Measurements from ENCODE around the gene RHO.
"Not testable (repeated sequence)": the region's sequence is repeated elsewhere in the genome, so short reads cannot be mapped to it uniquely, and the experiment has no call there.

The RHO gene

DNA sequence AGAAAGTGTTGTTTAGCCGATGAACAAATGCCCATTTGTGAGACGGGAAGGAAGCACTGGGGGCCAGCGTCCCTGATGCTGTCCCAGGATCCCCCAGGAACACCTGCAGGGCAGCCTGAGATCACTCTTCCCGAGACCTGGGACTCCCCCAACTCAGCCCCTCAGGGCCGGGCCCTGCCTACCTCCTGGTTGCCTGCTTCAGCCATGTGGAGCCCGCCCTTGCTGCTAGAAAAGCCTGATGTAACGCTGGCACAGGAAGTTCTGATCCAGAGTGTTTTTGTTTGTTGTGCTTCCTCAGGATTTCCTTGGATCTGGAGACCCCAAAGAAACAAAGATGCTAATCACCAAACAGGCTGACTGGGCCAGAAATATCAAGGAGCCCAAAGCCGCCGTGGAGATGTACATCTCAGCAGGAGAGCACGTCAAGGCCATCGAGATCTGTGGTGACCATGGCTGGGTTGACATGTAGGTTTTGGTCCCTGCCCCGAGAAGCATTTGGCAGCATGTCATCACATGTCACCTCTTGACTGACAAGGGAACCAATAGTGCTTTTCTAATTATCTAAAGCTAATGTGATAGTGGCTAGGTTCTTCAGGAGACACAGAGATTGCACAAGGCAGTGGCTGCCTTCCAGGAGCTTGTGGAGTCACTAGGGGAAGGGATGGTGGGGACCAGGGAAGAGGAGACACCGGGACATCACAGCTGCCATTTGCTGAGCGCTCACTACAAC is 28.7 kb upstream of the RHO start:
- DNase-seq (ENCODE audit: low read depth, low spot score); H3K27ac ChIP-seq: not testable (repeated sequence)

DNA sequence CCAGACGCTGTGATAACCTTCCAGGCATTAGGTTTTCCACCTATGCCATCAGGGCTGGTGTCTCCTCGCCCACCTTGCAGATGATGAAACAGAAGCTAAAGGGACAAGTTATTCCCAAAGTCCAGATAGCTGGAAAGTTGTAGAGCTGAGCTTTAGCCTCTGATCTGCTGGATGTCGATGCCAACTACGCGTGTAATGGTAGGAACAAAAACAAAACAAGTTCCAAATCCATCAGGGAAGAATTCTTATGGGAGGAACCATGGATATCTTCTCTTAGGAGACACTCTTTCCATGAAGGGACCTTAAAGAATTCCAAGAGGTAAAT is 28.1 kb upstream of the RHO start:
- no peak overlapping the region for H3K9ac ChIP-seq (ENCODE audit: insufficient read length)
- TF ChIP-seq EZH2 (IDR thresholded peaks at IDR 0.05), result no peak
- no peak for TF ChIP-seq POLR2AphosphoS5 (IDR thresholded peaks at IDR 0.05; ENCODE audit: borderline replicate concordance, low read depth, low read length)
- no peak for TF ChIP-seq FOXP2 (optimal IDR thresholded peaks at IDR 0.05; ENCODE audit: control extremely low read depth, extremely low read length, insufficient read depth)
- H3K4me3 ChIP-seq, result no peak overlapping the region
- H3K27ac ChIP-seq, result no peak overlapping the region
- H3K9me3 ChIP-seq (ENCODE audit: low read depth, low read length), result no peaks in the 10 kb centered on the region
- H3K36me3 ChIP-seq (ENCODE audit: insufficient read depth, low read length), result peaks cover 9% of the 10 kb centered on the region
- DNase-seq (ENCODE audit: low read depth, low spot score), result no peak

More for the DNA sequence above, 28.7 kb upstream of the RHO start:
- not testable (repeated sequence) for H3K4me3 ChIP-seq; H3K9me3 ChIP-seq (ENCODE audit: low read depth, low read length); H3K9ac ChIP-seq (ENCODE audit: insufficient read length); H3K36me3 ChIP-seq (ENCODE audit: insufficient read depth, low read length)

DNA sequence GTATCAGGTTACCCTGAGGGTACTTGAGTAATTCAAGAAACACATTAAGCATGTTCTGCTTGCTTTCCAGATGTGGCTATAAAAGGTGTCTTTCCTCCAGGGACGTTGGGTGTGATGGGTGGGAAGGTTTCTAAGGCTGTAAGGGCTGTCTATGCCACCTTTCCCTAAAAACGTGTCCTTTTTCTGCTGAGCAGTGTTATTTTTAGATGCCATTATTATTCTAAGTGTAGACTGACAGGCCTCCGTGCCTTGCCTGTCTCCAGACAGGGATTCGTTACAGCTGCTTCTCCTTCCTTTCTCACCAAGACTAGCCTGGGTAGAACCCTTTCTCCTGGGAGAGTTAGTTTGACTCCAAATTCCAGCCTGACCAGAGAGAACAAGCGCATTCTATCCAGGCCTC is 26.8 kb upstream of the RHO start:
- Histone ChIP-seq H3K9me3 (ENCODE audit: low read depth, low read length) (no peaks in the 10 kb centered on the region), H3K36me3 (ENCODE audit: insufficient read depth, low read length) (peaks cover 5% of the 10 kb centered on the region), H3K4me3 (no peak overlapping the region), H3K9ac (ENCODE audit: insufficient read length) (no peak overlapping the region), H3K27ac (no peak overlapping the region)
- TF ChIP-seq POLR2AphosphoS5 (IDR thresholded peaks at IDR 0.05; ENCODE audit: borderline replicate concordance, low read depth, low read length) (no peak), FOXP2 (optimal IDR thresholded peaks at IDR 0.05; ENCODE audit: control extremely low read depth, extremely low read length, insufficient read depth) (no peak), EZH2 (IDR thresholded peaks at IDR 0.05) (no peak)
- DNase-seq (ENCODE audit: low read depth, low spot score), result no peak

DNA sequence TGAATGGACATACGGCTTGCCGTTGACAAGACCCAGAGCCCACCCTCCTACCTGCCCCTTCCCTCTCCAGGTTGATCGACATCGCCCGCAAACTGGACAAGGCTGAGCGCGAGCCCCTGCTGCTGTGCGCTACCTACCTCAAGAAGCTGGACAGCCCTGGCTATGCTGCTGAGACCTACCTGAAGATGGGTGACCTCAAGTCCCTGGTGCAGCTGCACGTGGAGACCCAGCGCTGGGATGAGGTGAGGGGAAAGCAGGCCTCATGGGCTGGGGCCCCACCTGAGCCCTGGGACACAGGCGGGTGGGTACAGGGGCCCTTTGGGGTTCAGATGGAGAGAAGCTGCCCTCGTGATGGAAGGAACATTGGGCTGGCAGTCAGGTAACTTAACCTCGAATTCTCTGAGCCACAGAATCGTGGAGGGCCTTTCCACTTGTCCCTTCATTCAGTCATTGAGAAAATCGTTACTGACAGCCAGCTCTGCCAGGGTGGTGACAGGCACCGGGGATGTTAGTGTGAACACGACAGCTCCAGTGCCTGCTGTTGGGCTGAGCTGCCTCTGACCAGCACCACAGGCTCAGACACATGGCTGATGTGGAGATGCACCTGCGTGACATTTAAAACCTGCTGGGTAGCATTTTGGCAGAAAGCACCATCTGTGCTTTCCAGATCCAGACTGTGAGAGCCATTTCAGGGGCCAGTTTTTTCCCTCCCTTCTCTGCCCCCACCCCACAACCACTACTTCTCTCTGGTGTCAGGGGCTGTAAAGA is 25.6 kb upstream of the RHO start:
- Histone ChIP-seq H3K9me3 (ENCODE audit: low read depth, low read length) (no peaks in the 10 kb centered on the region), H3K9ac (ENCODE audit: insufficient read length) (no peak overlapping the region), H3K27ac (no peak overlapping the region), H3K36me3 (ENCODE audit: insufficient read depth, low read length) (peaks cover 5% of the 10 kb centered on the region), H3K4me3 (no peak overlapping the region)
- no peak for TF ChIP-seq EZH2 (IDR thresholded peaks at IDR 0.05)
- no peak for DNase-seq (ENCODE audit: low read depth, low spot score)

DNA sequence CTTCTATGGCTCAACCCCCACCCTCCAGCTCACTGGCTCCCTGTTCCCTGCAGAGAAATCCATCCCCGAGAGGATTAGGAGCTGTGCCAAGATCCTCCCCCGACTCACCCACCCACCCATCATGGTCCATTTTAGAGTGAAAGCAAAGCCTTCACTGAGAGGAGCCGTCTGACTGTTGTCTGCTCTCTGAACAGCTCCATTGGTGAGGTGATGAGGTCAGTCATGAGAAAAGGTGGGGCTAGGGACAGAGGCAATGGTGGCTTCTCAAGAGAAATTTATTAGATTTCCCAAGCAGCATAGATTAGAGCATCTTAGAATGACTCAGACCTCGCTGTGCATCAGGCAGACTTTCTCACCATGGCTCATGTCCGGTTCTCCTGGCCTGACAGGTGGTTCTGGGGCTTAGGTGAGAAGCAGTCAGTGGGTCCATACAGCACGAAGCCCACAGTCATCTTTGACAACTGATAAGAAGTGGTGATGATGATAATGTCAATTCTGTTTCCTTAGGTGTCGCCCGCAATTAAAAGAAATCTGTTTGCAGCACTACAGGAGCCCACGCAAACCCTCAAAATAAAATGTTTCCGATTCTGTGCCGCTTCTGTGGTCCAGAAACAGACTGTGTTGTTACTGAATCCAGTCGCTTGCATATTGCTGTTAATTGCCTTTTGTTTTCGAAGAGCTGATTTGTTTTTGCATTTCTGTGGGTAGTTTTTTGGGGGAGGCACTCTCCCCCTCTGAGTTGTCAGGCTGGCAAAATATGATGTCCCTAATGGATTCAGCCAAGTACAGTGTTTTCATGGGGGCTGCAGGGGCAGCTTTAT is 24.8 kb upstream of the RHO start:
- Histone ChIP-seq H3K4me3 (no peak overlapping the region), H3K27ac (no peak overlapping the region), H3K9ac (ENCODE audit: insufficient read length) (no peak overlapping the region), H3K9me3 (ENCODE audit: low read depth, low read length) (no peaks in the 10 kb centered on the region), H3K36me3 (ENCODE audit: insufficient read depth, low read length) (peaks cover 5% of the 10 kb centered on the region)
- TF ChIP-seq FOXP2 (optimal IDR thresholded peaks at IDR 0.05; ENCODE audit: control extremely low read depth, extremely low read length, insufficient read depth) (no peak), POLR2AphosphoS5 (IDR thresholded peaks at IDR 0.05; ENCODE audit: borderline replicate concordance, low read depth, low read length) (no peak), EZH2 (IDR thresholded peaks at IDR 0.05) (no peak)
- no peak for DNase-seq (ENCODE audit: low read depth, low spot score)

DNA sequence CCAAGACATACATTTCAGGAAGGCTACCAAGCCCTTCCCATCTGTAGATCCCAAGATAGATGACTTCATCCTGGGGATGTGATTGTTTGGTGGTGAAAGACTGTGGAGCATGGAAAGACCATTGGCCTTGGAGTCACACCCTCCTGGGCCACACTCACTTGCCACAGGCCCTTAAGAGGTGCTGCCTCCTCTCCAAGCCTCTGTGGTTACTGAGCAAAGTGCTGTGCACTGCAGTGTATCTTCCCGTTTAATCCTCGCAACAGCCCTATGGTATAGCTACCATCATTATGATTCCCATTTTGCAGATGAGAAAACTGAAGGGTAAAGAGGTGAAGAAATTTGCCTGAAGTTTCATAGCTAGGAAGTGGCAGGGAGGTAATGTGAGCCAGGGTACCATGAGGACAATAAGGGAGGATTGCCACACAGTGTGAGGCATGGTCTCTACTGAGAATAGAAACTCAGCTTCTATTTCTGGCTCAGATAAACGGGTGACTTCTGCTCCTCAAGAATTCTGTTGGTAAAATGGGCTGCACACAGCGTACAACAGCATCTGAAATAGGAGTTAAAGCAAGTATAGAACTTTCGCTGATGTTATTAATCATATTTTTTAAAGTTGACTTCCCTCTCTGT is 23.9 kb upstream of the RHO start:
- Histone ChIP-seq H3K27ac (no peak overlapping the region), H3K36me3 (ENCODE audit: insufficient read depth, low read length) (peaks cover 5% of the 10 kb centered on the region), H3K9me3 (ENCODE audit: low read depth, low read length) (no peaks in the 10 kb centered on the region), H3K4me3 (no peak overlapping the region), H3K9ac (ENCODE audit: insufficient read length) (no peak overlapping the region)
- no peak for DNase-seq (ENCODE audit: low read depth, low spot score)
- no peak for TF ChIP-seq POLR2AphosphoS5 (IDR thresholded peaks at IDR 0.05; ENCODE audit: borderline replicate concordance, low read depth, low read length)
- TF ChIP-seq EZH2 (IDR thresholded peaks at IDR 0.05), result no peak
- no peak for TF ChIP-seq FOXP2 (optimal IDR thresholded peaks at IDR 0.05; ENCODE audit: control extremely low read depth, extremely low read length, insufficient read depth)

DNA sequence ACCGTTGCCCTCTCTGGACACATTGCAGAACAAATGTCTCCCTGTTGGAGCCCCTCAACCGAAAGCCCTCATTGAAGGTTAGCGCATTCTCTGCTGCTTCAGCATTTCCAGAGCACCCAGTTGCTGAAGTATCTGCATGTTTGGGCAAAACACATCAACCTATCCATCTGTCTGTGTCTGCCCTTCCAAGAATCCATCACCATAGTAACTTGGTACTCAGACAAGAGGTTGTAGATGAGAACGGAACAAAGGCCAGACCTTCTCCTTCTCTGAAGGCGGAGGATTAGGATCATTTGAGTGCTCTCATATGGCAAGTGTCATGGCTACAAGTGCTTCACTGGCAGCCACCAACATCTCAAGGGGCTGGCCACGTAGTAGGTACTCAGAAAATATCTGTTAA is 23.1 kb upstream of the RHO start:
- TF ChIP-seq POLR2AphosphoS5 (IDR thresholded peaks at IDR 0.05; ENCODE audit: borderline replicate concordance, low read depth, low read length) (no peak), FOXP2 (optimal IDR thresholded peaks at IDR 0.05; ENCODE audit: control extremely low read depth, extremely low read length, insufficient read depth) (no peak), EZH2 (IDR thresholded peaks at IDR 0.05) (no peak)
- no peak for DNase-seq (ENCODE audit: low read depth, low spot score)

DNA sequence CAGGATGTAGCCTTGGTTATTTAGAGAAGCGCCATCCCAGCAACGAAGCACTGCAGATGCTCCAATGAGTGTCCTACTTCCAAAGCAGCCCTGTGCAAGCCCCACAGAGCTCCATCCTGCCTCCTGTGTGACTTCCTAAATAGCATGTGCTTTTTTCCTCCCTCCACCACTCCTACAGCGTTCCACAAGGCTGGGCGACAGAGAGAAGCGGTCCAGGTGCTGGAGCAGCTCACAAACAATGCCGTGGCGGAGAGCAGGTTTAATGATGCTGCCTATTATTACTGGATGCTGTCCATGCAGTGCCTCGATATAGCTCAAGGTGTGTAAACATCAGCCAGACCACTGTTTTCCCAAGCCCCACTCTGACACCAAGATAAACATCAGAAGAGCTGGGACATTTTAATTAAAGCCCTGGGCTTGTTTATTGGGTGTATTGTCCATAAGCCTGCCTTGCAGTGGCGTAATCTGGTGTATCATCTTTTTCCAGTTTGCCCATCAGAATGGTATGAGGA is 22.2 kb upstream of the RHO start:
- Histone ChIP-seq H3K9me3 (ENCODE audit: low read depth, low read length) (no peaks in the 10 kb centered on the region), H3K27ac (no peak overlapping the region), H3K9ac (ENCODE audit: insufficient read length) (no peak overlapping the region), H3K4me3 (no peak overlapping the region), H3K36me3 (ENCODE audit: insufficient read depth, low read length) (no peaks in the 10 kb centered on the region)
- DNase-seq (ENCODE audit: low read depth, low spot score), result no peak
- TF ChIP-seq FOXP2 (optimal IDR thresholded peaks at IDR 0.05; ENCODE audit: control extremely low read depth, extremely low read length, insufficient read depth), result no peak
- no peak for TF ChIP-seq EZH2 (IDR thresholded peaks at IDR 0.05)
- TF ChIP-seq POLR2AphosphoS5 (IDR thresholded peaks at IDR 0.05; ENCODE audit: borderline replicate concordance, low read depth, low read length), result no peak

More for the DNA sequence above, 23.1 kb upstream of the RHO start:
- H3K9ac ChIP-seq (ENCODE audit: insufficient read length), result no peak overlapping the region
- no peaks in the 10 kb centered on the region for H3K9me3 ChIP-seq (ENCODE audit: low read depth, low read length)
- no peaks in the 10 kb centered on the region; the same call in 1 of the 2 replicates for H3K36me3 ChIP-seq (ENCODE audit: insufficient read depth, low read length)
- no peak overlapping the region for H3K27ac ChIP-seq
- H3K4me3 ChIP-seq, result no peak overlapping the region
